HUES48 (cell line): Measurements from ENCODE around the gene NPAS3.

Experiments
- H3K27ac ChIP-seq: one replicate; pipeline ENCODE4 v1.7.0; 2013; ENCODE audit warnings: low read depth, low read length, inconsistent platforms
- H3K27me3 ChIP-seq: 2 replicates; pipeline ENCODE4 v1.6.1; 2013; ENCODE audit warnings: mild to moderate bottlenecking, low read length; ENCODE audit not compliant: control insufficient read depth, insufficient read depth
- H3K36me3 ChIP-seq: 2 replicates; pipeline ENCODE4 v1.6.1; 2013; ENCODE audit warnings: low read length; ENCODE audit not compliant: control insufficient read depth, insufficient read depth
- H3K4me1 ChIP-seq: 2 replicates; pipeline ENCODE4 v1.6.1; 2013; ENCODE audit warnings: mild to moderate bottlenecking, low read length; ENCODE audit not compliant: control insufficient read depth, insufficient read depth
- H3K4me3 ChIP-seq: 2 replicates; pipeline ENCODE4 v1.5.1; 2013; ENCODE audit warnings: mild to moderate bottlenecking, low read depth, low read length
- H3K9ac ChIP-seq: 2 replicates; pipeline ENCODE4 v1.6.1; 2013; ENCODE audit warnings: mild to moderate bottlenecking, low read depth, low read length, moderate library complexity
- H3K9me3 ChIP-seq: 2 replicates; pipeline ENCODE4 v1.6.1; 2013; ENCODE audit warnings: low read length; ENCODE audit not compliant: control insufficient read depth, insufficient read depth

The NPAS3 gene

DNA sequence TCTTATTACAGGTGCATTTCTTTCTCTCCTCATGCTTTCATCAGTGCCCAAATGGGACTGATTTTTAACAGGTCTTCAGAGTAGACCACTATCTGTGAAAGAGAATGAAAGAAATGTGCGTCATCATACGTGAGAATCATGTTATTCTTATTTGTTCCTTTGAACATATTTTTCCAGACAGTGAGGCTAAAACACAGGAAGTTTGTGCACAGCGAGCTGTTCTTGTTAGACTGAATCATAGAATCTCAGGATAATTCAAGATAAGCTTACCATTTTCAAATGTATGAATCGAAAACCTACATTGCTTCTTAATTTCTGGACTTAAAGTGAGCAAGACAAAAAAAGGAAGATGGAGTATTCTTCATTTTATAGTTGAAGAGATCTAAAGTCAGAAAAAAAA, 629.1 kb downstream of the NPAS3 start:
- H3K27ac ChIP-seq, result no peak overlapping the region
- H3K9me3 ChIP-seq, result no peaks in the 10 kb centered on the region
- H3K36me3 ChIP-seq, result no peaks in the 10 kb centered on the region
- H3K27me3 ChIP-seq, result no peaks in the 10 kb centered on the region
- H3K4me3 ChIP-seq, result no peak overlapping the region
- H3K4me1 ChIP-seq, result peaks cover 24% of the 10 kb centered on the region
- H3K9ac ChIP-seq, result no peak overlapping the region

DNA sequence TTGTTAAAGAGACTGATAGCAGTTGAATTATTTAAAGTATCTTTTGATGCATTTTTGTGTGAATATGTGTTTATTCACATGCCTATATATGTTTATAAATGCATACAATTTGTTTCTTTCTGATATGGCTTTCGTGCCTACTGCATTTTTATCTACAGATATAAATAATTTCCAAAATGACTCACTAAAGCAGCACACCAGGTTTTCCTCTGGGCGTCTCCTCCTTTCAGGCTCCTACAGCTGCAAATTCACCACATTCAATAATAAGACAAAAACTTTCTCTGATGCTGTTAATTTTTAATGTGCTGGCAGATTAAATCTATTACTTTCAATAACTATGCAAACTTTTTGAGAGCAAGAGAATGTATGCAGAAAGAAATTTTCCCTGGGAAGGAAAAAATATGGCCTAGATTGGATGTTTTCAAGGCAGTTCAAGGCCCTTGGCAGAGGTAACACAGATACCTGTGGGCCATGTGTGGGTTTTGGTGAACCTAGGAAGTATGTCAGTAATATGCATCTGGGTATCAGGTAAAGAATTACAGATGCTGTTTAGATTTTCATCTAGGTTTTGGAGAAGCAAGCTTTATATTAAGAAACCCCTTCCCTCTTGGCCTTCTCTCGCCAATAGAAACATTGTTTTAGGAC, 630.4 kb downstream of the NPAS3 start:
- Histone ChIP-seq H3K4me3 (no peak overlapping the region), H3K9ac (no peak overlapping the region), H3K27ac (no peak overlapping the region), H3K36me3 (no peaks in the 10 kb centered on the region), H3K9me3 (no peaks in the 10 kb centered on the region), H3K27me3 (no peaks in the 10 kb centered on the region), H3K4me1 (peaks cover 24% of the 10 kb centered on the region)

DNA sequence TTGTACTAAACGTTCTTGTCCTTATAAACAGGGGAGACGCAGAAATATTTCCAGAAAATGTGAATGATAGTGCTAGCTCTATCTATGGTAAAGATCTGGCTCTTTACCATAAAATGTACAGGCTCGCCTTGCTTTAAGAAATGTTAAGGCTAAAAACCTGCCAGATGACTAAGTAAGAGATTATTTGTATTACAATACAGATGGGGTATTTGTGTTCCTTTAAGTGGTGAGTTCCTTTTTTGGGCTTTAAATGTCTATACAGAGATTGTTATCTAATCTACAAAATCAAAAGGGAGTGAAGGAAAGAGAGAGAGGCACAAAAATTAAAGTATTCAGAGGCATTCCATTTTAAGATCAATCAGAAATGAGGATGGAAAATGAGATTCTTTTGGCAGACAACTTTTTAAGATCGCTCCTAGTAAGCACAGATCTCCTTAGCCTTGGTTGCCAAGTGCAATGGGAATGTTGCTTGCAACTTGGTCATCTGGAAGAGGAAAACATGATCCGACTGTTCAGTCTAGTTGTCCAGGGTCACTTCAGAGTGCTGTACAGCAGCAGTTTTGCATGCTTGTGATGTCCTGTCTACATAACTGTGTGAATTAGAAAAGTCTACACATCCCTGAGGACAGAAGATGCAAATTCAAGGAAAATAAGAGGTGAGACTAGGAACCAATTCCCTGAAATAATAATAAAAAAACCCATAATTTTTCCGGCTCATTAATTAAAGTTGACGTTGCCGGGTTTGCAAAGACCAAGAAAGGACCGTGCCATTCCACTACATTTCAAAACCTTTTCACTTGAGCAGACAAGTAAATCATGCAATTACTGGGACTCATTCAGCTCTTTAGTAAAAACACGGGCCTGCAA, 631.4 kb downstream of the NPAS3 start:
- H3K27me3 ChIP-seq, result no peaks in the 10 kb centered on the region
- H3K27ac ChIP-seq, result no peak overlapping the region
- no peak overlapping the region for H3K9ac ChIP-seq
- H3K36me3 ChIP-seq, result no peaks in the 10 kb centered on the region
- H3K4me1 ChIP-seq, result peaks cover 16% of the 10 kb centered on the region
- H3K4me3 ChIP-seq, result no peak overlapping the region
- H3K9me3 ChIP-seq, result no peaks in the 10 kb centered on the region

DNA sequence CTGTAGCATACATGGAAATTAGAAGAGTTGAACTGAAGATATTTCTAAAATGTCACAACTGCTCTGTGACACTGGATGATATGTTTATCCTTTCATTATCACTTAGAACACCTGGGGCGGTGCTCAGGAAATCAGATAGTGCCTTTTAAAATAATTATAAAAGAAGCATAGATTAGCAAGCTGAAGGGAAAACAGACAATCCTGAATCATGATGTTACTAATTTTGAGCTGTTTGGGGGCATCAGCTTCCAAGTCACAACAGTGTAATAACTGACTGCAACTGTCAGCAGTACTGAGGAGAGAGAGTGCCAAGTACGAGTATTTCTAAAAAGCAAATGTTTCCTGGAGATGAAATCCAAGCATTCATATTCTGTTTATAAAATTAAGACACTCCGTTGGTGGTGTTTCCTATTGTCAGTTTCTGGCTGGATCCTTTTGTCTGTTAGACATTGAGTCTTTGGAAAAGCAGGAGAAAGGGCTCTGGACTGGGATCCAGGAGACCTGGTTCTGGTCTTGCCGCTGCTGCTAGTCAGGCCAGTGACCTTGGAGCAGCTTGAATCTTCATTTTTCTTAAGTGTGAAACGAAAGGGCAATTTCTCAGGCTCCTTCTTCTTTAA, 632.1 kb downstream of the NPAS3 start:
- Histone ChIP-seq H3K4me3 (no peak overlapping the region), H3K27me3 (no peaks in the 10 kb centered on the region), H3K9ac (no peak overlapping the region), H3K27ac (no peak overlapping the region), H3K4me1 (peaks cover 12% of the 10 kb centered on the region), H3K36me3 (no peaks in the 10 kb centered on the region), H3K9me3 (no peaks in the 10 kb centered on the region)

DNA sequence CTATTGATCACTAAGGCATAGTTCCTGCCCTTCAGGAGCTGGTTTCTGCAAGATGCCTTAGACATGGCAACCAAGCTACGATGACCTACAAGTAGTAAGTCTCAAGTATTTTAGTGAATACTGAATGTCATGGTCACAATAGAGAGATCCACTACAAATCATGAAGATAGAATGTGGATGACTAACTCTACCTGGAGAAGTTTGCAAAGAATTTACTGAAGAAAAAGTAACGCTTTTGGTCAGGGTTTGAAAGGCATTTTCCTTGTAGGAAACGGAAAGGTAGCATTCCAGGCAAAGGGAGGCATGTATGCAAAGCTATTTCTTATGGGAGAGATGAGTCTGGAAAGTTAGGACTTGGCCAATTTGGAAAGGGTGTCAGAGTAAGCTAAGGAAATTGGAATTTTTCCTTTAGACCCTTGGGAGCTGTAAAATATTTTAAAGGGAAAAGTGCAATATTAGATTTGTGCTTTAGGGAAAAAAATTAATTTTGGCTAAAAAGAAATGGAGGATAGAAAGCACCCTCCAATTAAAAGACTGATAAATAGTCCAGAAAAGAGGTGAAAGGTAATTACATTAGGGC, 634.7 kb downstream of the NPAS3 start:
- no peaks in the 10 kb centered on the region for H3K36me3 ChIP-seq
- H3K9ac ChIP-seq, result no peak overlapping the region
- peaks cover 12% of the 10 kb centered on the region for H3K4me1 ChIP-seq
- H3K9me3 ChIP-seq, result no peaks in the 10 kb centered on the region
- H3K27ac ChIP-seq, result no peak overlapping the region
- H3K4me3 ChIP-seq, result no peak overlapping the region
- no peaks in the 10 kb centered on the region for H3K27me3 ChIP-seq

DNA sequence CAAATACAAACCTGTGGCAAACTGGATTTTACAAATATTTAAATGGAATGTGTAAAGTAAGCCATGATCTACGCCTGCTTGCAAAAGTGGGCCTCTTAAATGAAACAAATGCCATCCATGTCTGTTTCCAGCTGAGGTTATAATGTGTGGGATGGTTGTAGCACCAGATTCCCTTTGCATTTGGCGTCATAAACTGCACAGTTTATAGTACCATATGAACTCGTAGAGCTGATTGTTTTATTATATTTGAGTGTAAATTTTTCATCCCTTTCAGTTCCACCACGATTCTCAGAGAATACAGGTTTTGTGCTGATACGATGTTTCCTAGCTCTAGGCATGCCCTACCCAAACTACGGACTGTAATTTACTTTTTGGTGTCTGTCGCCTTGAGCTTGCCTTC, 637.3 kb downstream of the NPAS3 start:
- Histone ChIP-seq H3K4me1 (no peaks in the 10 kb centered on the region), H3K4me3 (no peak overlapping the region), H3K36me3 (no peaks in the 10 kb centered on the region), H3K9me3 (no peaks in the 10 kb centered on the region), H3K9ac (no peak overlapping the region), H3K27me3 (no peaks in the 10 kb centered on the region), H3K27ac (no peak overlapping the region)

DNA sequence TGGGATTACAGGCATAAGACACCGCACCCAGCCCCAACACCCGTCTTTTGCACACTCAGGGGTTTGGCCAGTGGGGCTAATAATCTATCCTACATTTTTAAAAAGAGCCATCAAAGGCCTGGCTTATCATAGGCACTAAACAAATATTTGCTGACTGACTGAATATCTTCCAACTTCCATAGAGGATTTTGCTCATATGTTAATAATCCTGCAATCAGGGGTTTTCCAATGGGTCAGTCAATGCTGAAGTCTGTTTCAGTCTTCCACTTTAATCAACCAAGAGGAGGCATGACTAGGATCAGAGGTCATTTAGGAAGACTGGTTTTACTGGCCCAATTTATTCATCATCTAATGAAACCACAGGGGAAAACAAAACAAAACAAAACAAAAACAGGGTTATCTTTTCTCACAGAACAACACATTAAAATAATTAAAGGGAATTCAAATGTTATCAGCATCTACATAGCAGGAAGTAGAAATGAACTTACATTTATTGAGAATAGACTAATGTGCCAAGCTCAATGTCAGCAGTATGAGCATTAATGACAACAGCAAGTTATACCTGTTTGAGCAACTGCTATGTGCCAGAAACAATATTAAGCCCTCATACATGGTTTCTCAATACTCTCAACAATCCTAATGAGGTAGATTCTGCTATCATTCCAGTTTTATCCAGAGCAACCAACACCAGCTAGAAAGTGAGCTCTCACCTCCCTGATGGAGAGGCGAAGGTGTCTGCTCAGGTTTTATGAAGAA, 640.0 kb downstream of the NPAS3 start:
- Histone ChIP-seq H3K27me3 (no peaks in the 10 kb centered on the region), H3K27ac (no peak overlapping the region), H3K4me3 (no peak overlapping the region), H3K9me3 (no peaks in the 10 kb centered on the region), H3K4me1 (no peaks in the 10 kb centered on the region), H3K36me3 (no peaks in the 10 kb centered on the region), H3K9ac (no peak overlapping the region)

DNA sequence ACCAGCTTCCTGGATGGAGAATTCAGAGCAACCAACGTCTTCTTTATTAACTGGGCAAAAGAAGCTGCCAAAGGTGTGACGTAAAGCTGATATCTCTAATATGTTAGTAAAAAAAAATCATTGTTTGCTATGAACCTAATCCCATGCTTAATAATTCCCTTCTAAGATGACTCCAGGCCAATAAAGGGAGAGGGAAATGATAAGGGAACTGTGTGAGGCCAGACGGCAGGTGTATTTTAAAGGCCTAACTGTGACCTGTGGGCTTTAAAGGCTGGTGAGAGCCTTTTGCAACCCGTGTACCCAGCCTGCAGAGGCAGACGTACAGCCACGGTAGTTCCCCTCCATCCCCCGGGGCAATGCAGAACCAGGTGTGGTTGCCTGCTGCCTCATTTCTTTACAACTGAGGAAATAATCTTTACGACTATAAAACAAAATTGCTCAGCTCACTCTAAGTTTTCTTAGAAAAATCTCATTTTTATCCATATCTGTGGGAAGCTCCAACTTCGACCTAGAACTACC, 641.6 kb downstream of the NPAS3 start:
- Histone ChIP-seq H3K4me1 (peaks cover 11% of the 10 kb centered on the region), H3K27ac (no peak overlapping the region), H3K36me3 (no peaks in the 10 kb centered on the region), H3K4me3 (no peak overlapping the region), H3K9me3 (no peaks in the 10 kb centered on the region), H3K27me3 (no peaks in the 10 kb centered on the region), H3K9ac (no peak overlapping the region)

DNA sequence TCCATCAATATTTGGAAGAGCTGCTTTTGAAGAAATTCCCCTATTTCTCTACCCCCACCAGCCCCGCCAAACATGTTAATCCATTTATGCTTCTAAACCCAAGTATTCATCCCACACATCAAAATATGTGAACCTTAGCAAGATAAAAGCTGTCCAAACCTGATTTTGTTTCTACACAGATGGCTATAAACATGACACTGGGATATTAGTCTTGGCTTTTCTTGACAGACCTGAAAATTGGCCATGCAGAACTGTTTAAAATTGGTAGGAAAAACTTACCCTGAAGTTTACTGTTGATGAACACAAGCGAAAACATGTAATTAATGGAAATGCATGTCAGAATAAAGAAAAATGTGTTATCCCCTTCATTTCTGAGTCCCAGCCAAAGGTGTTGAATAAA, 642.2 kb downstream of the NPAS3 start:
- Histone ChIP-seq H3K9me3 (no peaks in the 10 kb centered on the region), H3K36me3 (no peaks in the 10 kb centered on the region), H3K4me3 (no peak overlapping the region), H3K27ac (no peak overlapping the region), H3K27me3 (no peaks in the 10 kb centered on the region), H3K9ac (no peak overlapping the region), H3K4me1 (peaks cover 11% of the 10 kb centered on the region)

DNA sequence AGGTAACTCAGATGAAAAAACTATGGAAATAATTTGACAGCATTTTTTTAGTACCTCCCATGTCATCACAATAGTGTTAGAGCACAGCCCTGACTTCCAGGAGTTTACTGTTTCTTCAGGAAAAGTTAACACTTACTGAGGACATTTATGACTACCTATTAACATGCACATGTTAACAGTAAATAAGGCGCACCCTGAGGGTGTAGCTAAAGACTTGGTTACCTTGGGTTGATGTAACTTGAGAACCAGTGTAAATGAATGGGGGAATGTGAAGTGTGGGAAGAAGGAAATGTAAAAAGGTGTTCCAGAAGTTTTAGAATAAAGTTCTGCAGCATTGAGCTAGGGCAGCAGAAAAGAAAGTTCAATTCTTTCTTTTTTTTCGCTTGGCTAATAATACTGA, 646.0 kb downstream of the NPAS3 start:
- Histone ChIP-seq H3K36me3 (no peaks in the 10 kb centered on the region), H3K27me3 (no peaks in the 10 kb centered on the region), H3K27ac (no peak overlapping the region)

More for the DNA sequence above, 646.0 kb downstream of the NPAS3 start:
- Histone ChIP-seq H3K4me1 (peaks cover 11% of the 10 kb centered on the region), H3K9ac (no peak overlapping the region), H3K9me3 (no peaks in the 10 kb centered on the region), H3K4me3 (no peak overlapping the region)
